Neural cell (in vitro differentiated cells): Measurements from ENCODE around the gene GARIN5A.

Experiments used
- EZH2 ChIP-seq: fragments of 200-600, 300-800 bp; shearing (Covaris generic), sonication (generic); IDR thresholded peaks from 2 replicates; pipeline ENCODE4 v1.6.1; 2014; ENCODE audit warnings: antibody characterized with exemption, low read length, borderline replicate concordance, mild to moderate bottlenecking; ENCODE audit not compliant: insufficient read depth, poor library complexity, severe bottlenecking
- TAF1 ChIP-seq: IDR thresholded peaks from 2 replicates; pipeline ENCODE4 v1.6.1; 2012; ENCODE audit warnings: low read depth
- TF ChIP-seq, protein P1 (sequence below): fragments of 450-650 bp; IDR thresholded peaks from 2 replicates; pipeline ENCODE4 v1.5.1; 2014; ENCODE audit warnings: antibody characterized with exemption, mild to moderate bottlenecking, moderate library complexity; ENCODE audit not compliant: poor library complexity, severe bottlenecking
- TF ChIP-seq, protein P2 (sequence below): IDR thresholded peaks from 2 replicates; pipeline ENCODE4 v1.6.1; 2012; ENCODE audit warnings: borderline replicate concordance

DNA sequence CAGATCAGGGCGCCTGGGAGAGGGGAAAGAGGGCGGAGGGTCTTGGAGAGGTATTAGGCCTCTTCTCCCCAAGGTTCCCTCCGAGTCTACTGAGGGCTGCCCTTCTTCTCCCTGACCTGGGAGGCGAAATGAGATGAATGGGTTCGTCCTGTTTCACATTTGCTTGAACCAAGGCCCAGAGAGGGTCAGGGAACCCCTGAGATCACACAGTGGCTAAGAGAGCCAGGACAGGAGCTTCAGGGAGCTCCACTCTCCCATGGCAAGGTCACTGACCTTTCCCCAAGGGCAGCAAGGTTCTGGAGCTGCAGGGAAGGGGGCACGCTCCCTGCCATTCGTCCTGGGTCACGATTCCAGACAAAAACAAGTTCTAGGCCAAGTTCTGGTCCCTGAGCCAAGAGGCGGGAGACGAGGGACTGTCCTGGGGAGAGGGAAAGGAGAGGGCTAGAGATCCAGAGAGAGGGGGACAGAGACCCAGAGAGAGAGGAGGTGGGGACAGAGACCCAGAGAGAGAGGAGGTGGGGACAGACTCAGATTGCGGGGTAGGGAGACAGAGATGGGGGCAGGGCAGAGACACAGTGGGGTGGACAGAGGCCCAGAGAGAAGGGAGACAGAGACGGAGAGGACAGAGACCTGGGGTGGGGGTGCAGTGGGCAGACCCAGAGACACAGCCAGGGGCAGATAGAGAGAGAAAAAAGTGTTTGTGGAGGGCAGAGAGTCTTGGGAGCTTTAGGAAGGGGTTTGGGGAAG is 36.5 kb upstream of the GARIN5A start:
- TF ChIP-seq, protein P1, sequence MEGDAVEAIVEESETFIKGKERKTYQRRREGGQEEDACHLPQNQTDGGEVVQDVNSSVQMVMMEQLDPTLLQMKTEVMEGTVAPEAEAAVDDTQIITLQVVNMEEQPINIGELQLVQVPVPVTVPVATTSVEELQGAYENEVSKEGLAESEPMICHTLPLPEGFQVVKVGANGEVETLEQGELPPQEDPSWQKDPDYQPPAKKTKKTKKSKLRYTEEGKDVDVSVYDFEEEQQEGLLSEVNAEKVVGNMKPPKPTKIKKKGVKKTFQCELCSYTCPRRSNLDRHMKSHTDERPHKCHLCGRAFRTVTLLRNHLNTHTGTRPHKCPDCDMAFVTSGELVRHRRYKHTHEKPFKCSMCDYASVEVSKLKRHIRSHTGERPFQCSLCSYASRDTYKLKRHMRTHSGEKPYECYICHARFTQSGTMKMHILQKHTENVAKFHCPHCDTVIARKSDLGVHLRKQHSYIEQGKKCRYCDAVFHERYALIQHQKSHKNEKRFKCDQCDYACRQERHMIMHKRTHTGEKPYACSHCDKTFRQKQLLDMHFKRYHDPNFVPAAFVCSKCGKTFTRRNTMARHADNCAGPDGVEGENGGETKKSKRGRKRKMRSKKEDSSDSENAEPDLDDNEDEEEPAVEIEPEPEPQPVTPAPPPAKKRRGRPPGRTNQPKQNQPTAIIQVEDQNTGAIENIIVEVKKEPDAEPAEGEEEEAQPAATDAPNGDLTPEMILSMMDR = no peak
- TF ChIP-seq TAF1 (no peak), EZH2 (no peak)
- TF ChIP-seq, protein P2, sequence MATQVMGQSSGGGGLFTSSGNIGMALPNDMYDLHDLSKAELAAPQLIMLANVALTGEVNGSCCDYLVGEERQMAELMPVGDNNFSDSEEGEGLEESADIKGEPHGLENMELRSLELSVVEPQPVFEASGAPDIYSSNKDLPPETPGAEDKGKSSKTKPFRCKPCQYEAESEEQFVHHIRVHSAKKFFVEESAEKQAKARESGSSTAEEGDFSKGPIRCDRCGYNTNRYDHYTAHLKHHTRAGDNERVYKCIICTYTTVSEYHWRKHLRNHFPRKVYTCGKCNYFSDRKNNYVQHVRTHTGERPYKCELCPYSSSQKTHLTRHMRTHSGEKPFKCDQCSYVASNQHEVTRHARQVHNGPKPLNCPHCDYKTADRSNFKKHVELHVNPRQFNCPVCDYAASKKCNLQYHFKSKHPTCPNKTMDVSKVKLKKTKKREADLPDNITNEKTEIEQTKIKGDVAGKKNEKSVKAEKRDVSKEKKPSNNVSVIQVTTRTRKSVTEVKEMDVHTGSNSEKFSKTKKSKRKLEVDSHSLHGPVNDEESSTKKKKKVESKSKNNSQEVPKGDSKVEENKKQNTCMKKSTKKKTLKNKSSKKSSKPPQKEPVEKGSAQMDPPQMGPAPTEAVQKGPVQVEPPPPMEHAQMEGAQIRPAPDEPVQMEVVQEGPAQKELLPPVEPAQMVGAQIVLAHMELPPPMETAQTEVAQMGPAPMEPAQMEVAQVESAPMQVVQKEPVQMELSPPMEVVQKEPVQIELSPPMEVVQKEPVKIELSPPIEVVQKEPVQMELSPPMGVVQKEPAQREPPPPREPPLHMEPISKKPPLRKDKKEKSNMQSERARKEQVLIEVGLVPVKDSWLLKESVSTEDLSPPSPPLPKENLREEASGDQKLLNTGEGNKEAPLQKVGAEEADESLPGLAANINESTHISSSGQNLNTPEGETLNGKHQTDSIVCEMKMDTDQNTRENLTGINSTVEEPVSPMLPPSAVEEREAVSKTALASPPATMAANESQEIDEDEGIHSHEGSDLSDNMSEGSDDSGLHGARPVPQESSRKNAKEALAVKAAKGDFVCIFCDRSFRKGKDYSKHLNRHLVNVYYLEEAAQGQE = no peak
